ENCODE measurements around the gene PLEKHM1. TPM values are rescaled to one million over a fixed set of nuclear protein-coding genes. Genes with fewer than 3 reads are reported as not detected.

PLEKHM1 gene
- polyA plus RNA-seq, 4 donors, result 10.5 to 17.0 (median 13.4) TPM

- DNase-seq (ENCODE audit: low read depth in 4 of 4, low spot score in 3 of 4), result no peak
These were observed 85.1 kb downstream of the PLEKHM1 start for GRCh38 chr17:45405250-45406086.

GRCh38 chr17:45404870-45405249 is 85.7 kb downstream of the PLEKHM1 start:
- DNase-seq (ENCODE audit: low read depth in 4 of 4, low spot score in 3 of 4), result no peak

GRCh38 chr17:45403906-45404490 is 86.5 kb downstream of the PLEKHM1 start:
- DNase-seq (ENCODE audit: low read depth in 4 of 4, low spot score in 3 of 4), result no peak

DNA sequence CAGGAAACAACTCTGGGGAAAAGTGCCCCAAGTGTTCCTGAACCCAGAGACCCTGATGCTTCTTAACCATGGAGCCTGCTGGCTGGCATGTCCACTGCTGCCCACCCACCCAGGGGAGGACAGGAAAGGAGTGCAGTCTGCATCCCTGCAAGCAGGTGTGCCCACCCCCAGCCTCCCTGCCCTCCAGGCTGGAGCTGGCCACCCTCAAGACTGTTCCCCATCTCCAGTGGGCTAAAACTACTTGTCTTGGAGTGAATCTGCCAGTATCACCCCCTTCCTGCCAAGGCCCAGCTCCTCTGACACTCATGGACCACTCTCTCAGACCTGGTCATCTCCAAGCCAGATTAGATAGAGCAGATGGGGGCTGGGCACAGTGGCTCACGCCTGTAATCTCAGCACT is 87.6 kb downstream of the PLEKHM1 start:
- DNase-seq (ENCODE audit: low read depth in 4 of 4, low spot score in 3 of 4), result no peak

- DNase-seq (ENCODE audit: low read depth in 4 of 4, low spot score in 3 of 4), result no peak
These were observed 91.7 kb downstream of the PLEKHM1 start for GRCh38 chr17:45398800-45399199.

GRCh38 chr17:45397796-45398195 is 92.7 kb downstream of the PLEKHM1 start:
- DNase-seq (ENCODE audit: low read depth in 4 of 4, low spot score in 3 of 4), result no peak

- DNase-seq (ENCODE audit: low read depth in 4 of 4, low spot score in 3 of 4), result no peak
These were observed 93.9 kb downstream of the PLEKHM1 start for GRCh38 chr17:45396496-45397205.

DNA sequence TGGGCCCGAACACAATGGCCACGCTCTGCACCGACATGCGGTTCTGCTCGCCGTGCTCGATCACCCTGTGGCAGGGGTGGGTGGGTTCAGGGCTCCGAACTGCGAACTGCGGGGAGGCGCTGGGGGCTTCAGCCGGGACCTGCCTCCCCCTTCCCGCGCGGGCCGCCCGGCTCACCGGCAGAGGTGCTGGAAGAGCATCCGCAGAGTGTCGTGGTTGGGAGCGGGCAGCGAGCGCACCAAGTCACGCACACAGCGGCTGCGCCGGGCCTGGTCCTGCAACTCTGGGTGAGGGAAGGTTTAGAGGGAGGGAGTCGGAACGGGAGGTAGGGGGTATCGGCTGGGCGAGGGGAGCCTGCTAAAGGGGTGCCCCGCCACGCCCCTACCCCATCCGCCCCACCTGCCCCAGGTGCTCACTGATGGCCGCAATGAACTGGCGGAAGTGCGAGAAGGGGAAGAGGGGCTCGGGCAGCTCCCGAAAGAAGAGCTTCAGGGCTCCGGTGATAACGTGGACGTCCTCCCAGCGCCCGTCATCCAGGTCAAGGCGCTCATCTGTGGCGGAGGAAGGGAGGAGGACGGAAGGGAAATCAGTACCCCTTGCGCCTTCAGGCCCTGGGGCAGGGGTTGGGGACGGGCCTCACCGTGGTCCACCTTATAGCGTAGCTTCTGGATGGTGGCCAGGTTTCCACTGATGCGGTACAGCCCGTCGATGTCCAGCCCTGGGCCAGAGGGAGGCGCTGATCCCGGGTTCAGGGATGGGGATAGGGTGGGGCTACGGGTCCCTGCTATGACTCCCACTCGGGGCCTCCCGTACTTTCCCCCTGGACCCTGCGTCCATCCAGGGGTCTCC is 94.7 kb downstream of the PLEKHM1 start:
- no peak for DNase-seq (ENCODE audit: low read depth in 4 of 4, low spot score in 3 of 4)

DNA sequence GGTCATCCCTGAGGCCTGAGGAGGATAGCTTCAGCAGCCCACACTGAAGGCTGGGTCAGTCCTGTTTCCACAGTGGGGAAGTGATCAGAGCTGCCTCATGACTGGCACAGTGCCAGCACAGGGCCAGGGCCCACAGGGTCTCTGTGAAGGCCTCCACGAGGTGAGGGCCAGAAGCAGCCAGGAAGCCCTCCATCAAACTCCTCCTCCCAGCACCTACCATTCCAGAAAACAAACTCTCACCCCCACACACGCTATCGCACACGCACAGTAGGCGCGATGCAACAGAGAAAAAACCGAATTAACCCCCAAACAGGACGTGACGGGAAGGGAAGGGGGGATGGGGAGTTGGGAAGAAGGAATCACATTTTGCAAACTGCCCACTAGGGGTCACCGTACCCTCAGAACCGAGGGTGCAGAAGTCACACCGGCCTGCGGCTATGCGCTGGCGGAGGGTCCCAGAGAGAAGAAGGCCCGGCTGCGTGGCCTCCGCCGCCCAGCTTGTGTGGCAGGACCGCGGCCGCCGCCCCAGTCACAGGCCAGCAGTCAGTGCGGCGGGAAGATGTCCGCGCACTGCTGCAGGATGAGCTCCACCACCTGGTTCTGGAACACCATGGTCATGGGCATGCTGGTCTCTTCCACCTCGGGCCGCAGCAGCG is 95.5 kb downstream of the PLEKHM1 start:
- peak; percentile 80 to 87 (median 80) for DNase-seq (ENCODE audit: low read depth in 4 of 4, low spot score in 3 of 4)

DNA sequence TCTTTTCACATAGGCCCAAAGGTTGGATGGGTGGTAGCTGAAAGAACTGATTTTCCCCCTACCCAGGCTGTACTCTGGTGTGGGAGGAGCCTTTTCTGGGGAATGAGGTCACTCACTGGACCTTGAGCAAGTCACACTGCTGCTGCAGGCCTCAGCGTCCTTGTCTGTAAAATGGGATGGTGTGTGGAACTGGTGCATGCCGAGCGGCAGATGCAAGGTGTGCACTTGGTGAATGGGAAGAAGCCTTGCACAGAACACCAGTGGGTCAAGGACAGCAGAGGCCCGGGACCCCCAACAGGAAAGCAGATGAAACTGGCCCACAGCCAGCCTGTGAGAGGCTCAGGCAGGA is 96.0 kb downstream of the PLEKHM1 start:
- no peak for DNase-seq (ENCODE audit: low read depth in 4 of 4, low spot score in 3 of 4)

- no peak for DNase-seq (ENCODE audit: low read depth in 4 of 4, low spot score in 3 of 4)
These were observed 96.4 kb downstream of the PLEKHM1 start for GRCh38 chr17:45394091-45394490.

DNA sequence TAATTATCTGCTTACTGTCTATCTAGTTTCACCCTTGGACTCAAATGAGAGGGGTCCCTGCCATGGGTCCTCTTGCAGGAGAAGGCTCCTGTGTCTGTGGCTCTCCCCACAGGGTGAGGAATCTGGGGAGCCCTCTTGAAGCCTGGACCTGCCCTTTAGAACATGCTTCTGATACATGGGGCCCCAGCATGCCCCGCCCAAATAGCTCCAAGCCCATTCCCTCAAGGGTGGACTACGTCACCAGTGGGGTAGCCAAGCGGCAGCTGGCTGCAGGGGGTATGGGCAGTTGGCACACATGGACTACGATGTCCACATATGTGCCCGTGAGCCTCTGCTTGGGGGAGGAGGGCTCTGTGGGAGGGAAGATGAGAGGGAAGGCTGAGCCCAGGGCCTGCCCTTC is 97.1 kb downstream of the PLEKHM1 start:
- no peak for DNase-seq (ENCODE audit: low read depth in 4 of 4, low spot score in 3 of 4)

GRCh38 chr17:45391918-45392317 is 98.6 kb downstream of the PLEKHM1 start:
- DNase-seq (ENCODE audit: low read depth in 4 of 4, low spot score in 3 of 4), result no peak

DNA sequence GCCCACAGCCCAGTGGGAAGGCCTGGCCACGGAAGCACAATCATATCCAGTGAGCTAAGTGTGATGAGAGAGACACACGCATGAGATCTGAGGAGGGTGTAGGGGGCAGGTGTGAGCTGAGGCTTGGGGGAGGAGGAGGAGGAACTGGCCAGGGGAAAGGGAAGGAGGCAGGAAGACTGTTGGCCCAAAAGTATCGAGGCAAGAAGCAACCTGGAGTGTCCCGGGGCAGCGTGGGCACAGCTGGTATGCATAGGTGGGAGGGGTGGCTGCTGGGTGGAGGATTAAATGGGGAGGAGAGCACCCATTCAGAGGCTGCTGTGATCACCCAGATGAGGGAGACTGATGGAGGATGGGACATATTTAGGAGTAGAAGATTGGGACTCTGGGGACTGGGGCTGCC is 99.2 kb downstream of the PLEKHM1 start:
- no peak for DNase-seq (ENCODE audit: low read depth in 4 of 4, low spot score in 3 of 4)

- no peak for DNase-seq (ENCODE audit: low read depth in 4 of 4, low spot score in 3 of 4)
These were observed 101.2 kb downstream of the PLEKHM1 start for GRCh38 chr17:45389354-45389753.

GRCh38 chr17:45388604-45389325 is 101.8 kb downstream of the PLEKHM1 start:
- DNase-seq (ENCODE audit: low read depth in 4 of 4, low spot score in 3 of 4), result no peak

DNA sequence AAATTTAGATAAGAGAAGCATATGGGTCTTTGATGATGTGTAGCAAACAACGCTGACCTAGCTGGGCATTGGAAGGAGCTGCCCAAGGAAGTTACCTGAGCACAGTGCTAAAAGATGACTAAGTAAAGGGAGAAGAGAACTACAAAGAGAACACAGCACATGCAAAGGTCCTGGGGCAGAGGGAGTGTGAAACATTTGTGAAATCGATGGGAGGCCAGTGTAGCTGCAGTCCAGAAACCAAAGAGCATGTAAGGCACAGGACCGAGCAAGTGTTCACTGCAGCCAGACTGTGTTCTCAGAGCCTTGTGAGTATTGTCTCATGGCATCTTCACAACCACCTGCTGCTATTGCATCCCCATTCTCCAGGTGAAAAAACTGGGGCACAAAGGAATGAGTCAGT is 102.8 kb downstream of the PLEKHM1 start:
- no peak for DNase-seq (ENCODE audit: low read depth in 4 of 4, low spot score in 3 of 4)

DNA sequence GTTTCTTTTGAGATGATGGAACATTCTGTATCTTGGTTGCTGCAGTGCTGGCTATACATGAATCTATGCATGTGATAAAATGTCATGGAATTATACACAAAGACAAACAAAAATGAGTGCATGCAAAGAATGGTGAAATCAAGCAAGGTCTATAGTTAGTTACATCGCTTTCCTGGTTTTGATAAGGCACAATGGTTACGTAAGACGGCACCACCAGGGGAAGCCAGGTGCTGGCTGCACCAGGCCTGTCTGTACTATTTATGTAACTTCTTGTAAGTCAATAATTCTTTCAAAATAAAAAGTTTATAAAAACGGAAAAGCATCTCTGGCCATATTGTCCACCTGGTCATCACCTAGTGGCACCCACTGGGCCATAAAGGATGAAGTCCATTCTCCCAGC is 104.3 kb downstream of the PLEKHM1 start:
- DNase-seq (ENCODE audit: low read depth in 4 of 4, low spot score in 3 of 4), result no peak
